ENCODE measurements around the gene ARHGAP44. TPM values are rescaled to one million over a fixed set of nuclear protein-coding genes. Genes with fewer than 3 reads are reported as not detected.

Gene ARHGAP44
- total and polyA plus RNA-seq, 4 donors = 0.14 to 1.3 (median 0.42) TPM

DNA sequence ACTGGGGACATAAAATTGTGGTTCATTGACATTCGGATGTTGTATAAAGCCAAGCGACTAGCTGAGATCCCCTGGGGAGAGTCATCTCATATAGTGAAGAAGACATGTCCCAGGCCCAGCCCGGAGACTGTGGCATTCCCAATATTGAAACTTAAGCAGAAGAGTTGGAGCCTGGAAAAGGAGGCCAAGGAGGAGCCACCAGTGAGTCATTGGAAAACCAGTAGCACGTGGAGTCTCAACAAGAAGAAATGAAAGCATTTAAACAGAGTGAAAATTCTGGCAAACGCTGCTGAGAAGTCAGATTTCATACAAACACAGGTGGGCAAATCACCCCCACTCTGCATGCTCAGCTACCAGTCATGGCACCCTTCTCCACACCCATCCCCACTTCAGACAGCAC is 237.9 kb downstream of the ARHGAP44 start:
- WGBS = 89% methylated on average over 5 of the region's 5 CpGs
- H3K27me3 ChIP-seq (ENCODE audit: control insufficient read depth in 4 of 4, insufficient read depth in 4 of 4, low read length in 3 of 4) = no peaks in the 10 kb centered on the region
- H3K27ac ChIP-seq (ENCODE audit: low read depth in 1 of 2, low read length in 2 of 2) = no peak overlapping the region
- no peak for DNase-seq (ENCODE audit: low spot score)
- no peaks in the 10 kb centered on the region for H3K9me3 ChIP-seq (ENCODE audit: control insufficient read depth in 4 of 4, low read length in 3 of 4)
- no peak overlapping the region for H3K4me3 ChIP-seq (ENCODE audit: low read depth in 1 of 3, low read length in 3 of 3)
- no peak overlapping the region for H3K9ac ChIP-seq (ENCODE audit: low read depth in 1 of 2, low read length in 2 of 2)
- peaks cover 0 to 9% (median under 1%) of the 10 kb centered on the region in 4 donors for H3K4me1 ChIP-seq (ENCODE audit: control insufficient read depth in 4 of 4, insufficient read depth in 4 of 4, low read length in 3 of 4)
- H3K36me3 ChIP-seq (ENCODE audit: control insufficient read depth in 4 of 4, insufficient read depth in 3 of 4, low read depth in 1 of 4, low read length in 3 of 4) = no peaks in the 10 kb centered on the region
- TF ChIP-seq, protein P1, sequence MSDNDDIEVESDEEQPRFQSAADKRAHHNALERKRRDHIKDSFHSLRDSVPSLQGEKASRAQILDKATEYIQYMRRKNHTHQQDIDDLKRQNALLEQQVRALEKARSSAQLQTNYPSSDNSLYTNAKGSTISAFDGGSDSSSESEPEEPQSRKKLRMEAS (IDR thresholded peaks at IDR 0.05) = no peak
- TF ChIP-seq, protein P2, sequence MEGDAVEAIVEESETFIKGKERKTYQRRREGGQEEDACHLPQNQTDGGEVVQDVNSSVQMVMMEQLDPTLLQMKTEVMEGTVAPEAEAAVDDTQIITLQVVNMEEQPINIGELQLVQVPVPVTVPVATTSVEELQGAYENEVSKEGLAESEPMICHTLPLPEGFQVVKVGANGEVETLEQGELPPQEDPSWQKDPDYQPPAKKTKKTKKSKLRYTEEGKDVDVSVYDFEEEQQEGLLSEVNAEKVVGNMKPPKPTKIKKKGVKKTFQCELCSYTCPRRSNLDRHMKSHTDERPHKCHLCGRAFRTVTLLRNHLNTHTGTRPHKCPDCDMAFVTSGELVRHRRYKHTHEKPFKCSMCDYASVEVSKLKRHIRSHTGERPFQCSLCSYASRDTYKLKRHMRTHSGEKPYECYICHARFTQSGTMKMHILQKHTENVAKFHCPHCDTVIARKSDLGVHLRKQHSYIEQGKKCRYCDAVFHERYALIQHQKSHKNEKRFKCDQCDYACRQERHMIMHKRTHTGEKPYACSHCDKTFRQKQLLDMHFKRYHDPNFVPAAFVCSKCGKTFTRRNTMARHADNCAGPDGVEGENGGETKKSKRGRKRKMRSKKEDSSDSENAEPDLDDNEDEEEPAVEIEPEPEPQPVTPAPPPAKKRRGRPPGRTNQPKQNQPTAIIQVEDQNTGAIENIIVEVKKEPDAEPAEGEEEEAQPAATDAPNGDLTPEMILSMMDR (IDR thresholded peaks at IDR 0.05; ENCODE audit: low read depth, low read length, missing input control) = no peak
- no peak for TF ChIP-seq RAD21 (IDR thresholded peaks at IDR 0.05)
- no peak for TF ChIP-seq HNF4A (conservative IDR thresholded peaks at IDR 0.05)
- TF ChIP-seq JUND (IDR thresholded peaks at IDR 0.05) = no peak
- TF ChIP-seq FOXA2 (IDR thresholded peaks at IDR 0.05) = no peak
- no peak for TF ChIP-seq TAF1 (conservative IDR thresholded peaks at IDR 0.05)
- TF ChIP-seq, protein P3, sequence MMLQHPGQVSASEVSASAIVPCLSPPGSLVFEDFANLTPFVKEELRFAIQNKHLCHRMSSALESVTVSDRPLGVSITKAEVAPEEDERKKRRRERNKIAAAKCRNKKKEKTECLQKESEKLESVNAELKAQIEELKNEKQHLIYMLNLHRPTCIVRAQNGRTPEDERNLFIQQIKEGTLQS (IDR thresholded peaks at IDR 0.05) = no peak
- no peak for TF ChIP-seq HNF4G (IDR thresholded peaks at IDR 0.05)
- no peak for TF ChIP-seq EGR1 (IDR thresholded peaks at IDR 0.05; ENCODE audit: low read depth in 2 of 2)
- no peak for TF ChIP-seq GABPA (IDR thresholded peaks at IDR 0.05 in 1 of 2, conservative IDR thresholded peaks at IDR 0.05 in 1 of 2)
- no peak for TF ChIP-seq FOXA1 (IDR thresholded peaks at IDR 0.05)
- no peak for TF ChIP-seq RXRA (IDR thresholded peaks at IDR 0.05)
- TF ChIP-seq, protein P4, sequence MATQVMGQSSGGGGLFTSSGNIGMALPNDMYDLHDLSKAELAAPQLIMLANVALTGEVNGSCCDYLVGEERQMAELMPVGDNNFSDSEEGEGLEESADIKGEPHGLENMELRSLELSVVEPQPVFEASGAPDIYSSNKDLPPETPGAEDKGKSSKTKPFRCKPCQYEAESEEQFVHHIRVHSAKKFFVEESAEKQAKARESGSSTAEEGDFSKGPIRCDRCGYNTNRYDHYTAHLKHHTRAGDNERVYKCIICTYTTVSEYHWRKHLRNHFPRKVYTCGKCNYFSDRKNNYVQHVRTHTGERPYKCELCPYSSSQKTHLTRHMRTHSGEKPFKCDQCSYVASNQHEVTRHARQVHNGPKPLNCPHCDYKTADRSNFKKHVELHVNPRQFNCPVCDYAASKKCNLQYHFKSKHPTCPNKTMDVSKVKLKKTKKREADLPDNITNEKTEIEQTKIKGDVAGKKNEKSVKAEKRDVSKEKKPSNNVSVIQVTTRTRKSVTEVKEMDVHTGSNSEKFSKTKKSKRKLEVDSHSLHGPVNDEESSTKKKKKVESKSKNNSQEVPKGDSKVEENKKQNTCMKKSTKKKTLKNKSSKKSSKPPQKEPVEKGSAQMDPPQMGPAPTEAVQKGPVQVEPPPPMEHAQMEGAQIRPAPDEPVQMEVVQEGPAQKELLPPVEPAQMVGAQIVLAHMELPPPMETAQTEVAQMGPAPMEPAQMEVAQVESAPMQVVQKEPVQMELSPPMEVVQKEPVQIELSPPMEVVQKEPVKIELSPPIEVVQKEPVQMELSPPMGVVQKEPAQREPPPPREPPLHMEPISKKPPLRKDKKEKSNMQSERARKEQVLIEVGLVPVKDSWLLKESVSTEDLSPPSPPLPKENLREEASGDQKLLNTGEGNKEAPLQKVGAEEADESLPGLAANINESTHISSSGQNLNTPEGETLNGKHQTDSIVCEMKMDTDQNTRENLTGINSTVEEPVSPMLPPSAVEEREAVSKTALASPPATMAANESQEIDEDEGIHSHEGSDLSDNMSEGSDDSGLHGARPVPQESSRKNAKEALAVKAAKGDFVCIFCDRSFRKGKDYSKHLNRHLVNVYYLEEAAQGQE (IDR thresholded peaks at IDR 0.05) = no peak
- no peak for TF ChIP-seq SP1 (IDR thresholded peaks at IDR 0.05)
- TF ChIP-seq NR2F2 (IDR thresholded peaks at IDR 0.05) = no peak
- TF ChIP-seq, protein P5, sequence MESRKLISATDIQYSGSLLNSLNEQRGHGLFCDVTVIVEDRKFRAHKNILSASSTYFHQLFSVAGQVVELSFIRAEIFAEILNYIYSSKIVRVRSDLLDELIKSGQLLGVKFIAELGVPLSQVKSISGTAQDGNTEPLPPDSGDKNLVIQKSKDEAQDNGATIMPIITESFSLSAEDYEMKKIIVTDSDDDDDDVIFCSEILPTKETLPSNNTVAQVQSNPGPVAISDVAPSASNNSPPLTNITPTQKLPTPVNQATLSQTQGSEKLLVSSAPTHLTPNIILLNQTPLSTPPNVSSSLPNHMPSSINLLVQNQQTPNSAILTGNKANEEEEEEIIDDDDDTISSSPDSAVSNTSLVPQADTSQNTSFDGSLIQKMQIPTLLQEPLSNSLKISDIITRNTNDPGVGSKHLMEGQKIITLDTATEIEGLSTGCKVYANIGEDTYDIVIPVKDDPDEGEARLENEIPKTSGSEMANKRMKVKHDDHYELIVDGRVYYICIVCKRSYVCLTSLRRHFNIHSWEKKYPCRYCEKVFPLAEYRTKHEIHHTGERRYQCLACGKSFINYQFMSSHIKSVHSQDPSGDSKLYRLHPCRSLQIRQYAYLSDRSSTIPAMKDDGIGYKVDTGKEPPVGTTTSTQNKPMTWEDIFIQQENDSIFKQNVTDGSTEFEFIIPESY (IDR thresholded peaks at IDR 0.05) = no peak
- no peak for TF ChIP-seq YY1 (IDR thresholded peaks at IDR 0.05)
